ENCODE results near the gene HLA-DRB1. TPM values are rescaled to one million over a fixed set of nuclear protein-coding genes. Genes with fewer than 3 reads are reported as not detected.

The HLA-DRB1 gene
- total RNA-seq, 1 experiment from 2014 or later: 141 TPM

DNA sequence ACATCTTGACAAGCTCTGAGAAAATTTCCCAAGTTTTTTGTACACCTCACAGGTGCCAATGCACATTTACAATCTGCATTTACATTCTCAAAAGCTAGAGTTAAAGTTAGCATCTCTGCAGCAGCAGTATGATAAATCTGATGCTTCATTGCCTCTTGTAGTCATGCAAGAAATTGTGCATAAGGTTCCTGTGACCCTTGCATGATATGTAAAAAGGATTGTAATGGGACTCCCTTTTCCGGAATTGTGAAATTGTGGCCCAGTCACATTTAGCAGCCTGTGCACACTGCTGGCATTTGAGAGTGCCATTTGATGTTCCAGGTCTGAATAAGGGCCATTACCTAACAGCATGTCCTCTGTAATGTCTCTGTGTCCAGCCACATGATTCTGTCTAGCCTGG lies 24.1 kb downstream of the HLA-DRB1 start:
- intact Hi-C loops (cut with micrococcal nuclease; ENCODE audit: unreplicated experiment): no loop called here
- TF ChIP-seq, protein P1, sequence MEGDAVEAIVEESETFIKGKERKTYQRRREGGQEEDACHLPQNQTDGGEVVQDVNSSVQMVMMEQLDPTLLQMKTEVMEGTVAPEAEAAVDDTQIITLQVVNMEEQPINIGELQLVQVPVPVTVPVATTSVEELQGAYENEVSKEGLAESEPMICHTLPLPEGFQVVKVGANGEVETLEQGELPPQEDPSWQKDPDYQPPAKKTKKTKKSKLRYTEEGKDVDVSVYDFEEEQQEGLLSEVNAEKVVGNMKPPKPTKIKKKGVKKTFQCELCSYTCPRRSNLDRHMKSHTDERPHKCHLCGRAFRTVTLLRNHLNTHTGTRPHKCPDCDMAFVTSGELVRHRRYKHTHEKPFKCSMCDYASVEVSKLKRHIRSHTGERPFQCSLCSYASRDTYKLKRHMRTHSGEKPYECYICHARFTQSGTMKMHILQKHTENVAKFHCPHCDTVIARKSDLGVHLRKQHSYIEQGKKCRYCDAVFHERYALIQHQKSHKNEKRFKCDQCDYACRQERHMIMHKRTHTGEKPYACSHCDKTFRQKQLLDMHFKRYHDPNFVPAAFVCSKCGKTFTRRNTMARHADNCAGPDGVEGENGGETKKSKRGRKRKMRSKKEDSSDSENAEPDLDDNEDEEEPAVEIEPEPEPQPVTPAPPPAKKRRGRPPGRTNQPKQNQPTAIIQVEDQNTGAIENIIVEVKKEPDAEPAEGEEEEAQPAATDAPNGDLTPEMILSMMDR (IDR thresholded peaks at IDR 0.05; ENCODE audit: unreplicated experiment): no peak
- Mint-ChIP-seq H3K27me3 (ENCODE audit: unreplicated experiment) (peaks cover 11% of the 10 kb centered on the region), H3K4me3 (ENCODE audit: low read depth, unreplicated experiment) (no peak overlapping the region), H3K4me1 (ENCODE audit: low read depth, unreplicated experiment) (no peaks in the 10 kb centered on the region), H3K36me3 (ENCODE audit: insufficient read depth, unreplicated experiment) (no peaks in the 10 kb centered on the region), H3K9me3 (ENCODE audit: low read depth, unreplicated experiment) (no peaks in the 10 kb centered on the region), H3K27ac (ENCODE audit: unreplicated experiment) (no peak overlapping the region)
- DNase-seq: no peak
- BruUV-seq (replicated peaks): no TSS peak
- CTCF ChIA-PET: no interaction called here

- Mint-ChIP-seq H3K9me3 (ENCODE audit: low read depth, unreplicated experiment) (no peaks in the 10 kb centered on the region), H3K36me3 (ENCODE audit: insufficient read depth, unreplicated experiment) (peaks cover 6% of the 10 kb centered on the region), H3K4me3 (ENCODE audit: low read depth, unreplicated experiment) (no peak overlapping the region), H3K27me3 (ENCODE audit: unreplicated experiment) (peaks cover 14% of the 10 kb centered on the region), H3K4me1 (ENCODE audit: low read depth, unreplicated experiment) (peaks cover 8% of the 10 kb centered on the region), H3K27ac (ENCODE audit: unreplicated experiment) (no peak overlapping the region)
- BruUV-seq (replicated peaks): no TSS peak
- intact Hi-C loops (cut with micrococcal nuclease; ENCODE audit: unreplicated experiment): no loop called here
- DNase-seq: no peak
- TF ChIP-seq, protein P1 (IDR thresholded peaks at IDR 0.05; ENCODE audit: unreplicated experiment): no peak
- CTCF ChIA-PET: no interaction called here
Measured at GRCh38 chr6:32562940-32563339, 26.7 kb downstream of the HLA-DRB1 start.

DNA sequence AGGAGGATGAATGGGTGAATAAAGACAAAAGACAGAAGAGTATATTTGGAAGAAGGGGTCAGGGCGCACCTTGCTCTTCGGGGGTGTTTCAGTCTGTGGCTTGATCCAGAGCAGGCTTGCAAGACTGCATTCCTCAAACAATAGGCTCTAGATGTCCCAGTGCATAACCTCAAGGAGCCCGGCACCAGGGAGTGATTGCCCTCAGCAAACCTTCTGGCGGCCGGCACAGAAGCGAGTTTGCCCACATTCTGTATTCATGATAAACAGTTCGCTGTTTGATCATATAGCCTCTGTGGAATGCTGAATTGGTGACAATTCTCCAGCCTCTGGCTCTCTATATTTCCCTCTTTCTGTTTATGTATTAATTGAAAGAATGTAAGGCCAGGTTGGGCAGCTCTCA lies 29.9 kb downstream of the HLA-DRB1 start:
- CTCF ChIA-PET: interaction anchor here (1.6 to 2.0 kb wide), 2 partner anchors 25 to 37 kb away, joined by 8 to 18 read pairs; no protein-coding TSS in a partner anchor
- no TSS peak for BruUV-seq (replicated peaks)
- H3K4me1 Mint-ChIP-seq (ENCODE audit: low read depth, unreplicated experiment): peaks cover 8% of the 10 kb centered on the region

DNA sequence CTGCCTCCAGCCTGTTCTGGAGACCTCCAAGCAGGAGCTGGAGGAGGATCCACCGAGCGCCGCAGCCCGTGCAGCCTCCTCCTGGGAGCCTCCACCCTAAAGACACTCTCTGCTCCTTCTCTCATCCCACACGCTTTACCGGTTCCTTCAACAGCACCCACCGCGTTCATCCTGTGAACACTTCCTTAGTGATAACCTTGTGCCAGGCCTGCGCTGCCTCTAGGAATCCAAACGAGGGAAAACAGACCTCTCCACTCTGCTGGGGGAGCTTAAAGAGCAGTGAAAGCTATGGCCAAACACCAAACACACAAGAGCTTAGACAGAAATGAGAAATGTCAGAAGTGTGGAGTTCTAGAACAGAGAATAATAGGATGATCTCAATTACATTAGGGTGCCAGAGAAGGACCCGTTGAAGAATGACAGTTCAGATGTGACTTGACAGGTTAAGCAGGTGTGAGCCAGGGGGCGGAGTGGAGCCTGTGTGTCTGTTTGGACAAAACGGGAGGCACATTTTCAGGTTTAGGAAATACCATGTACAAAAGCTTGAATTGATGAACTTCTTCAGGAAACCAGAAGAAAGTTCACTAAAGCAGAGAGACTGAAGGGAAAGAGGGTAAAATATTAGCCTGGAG lies 31.1 kb downstream of the HLA-DRB1 start:
- CTCF ChIA-PET: interaction anchor here (1.6 to 2.0 kb wide), 2 partner anchors 26 to 36 kb away, joined by 8 to 18 read pairs; no protein-coding TSS in a partner anchor
- H3K27ac Mint-ChIP-seq (ENCODE audit: unreplicated experiment): no peak overlapping the region

More for the DNA sequence above, 29.9 kb downstream of the HLA-DRB1 start:
- Mint-ChIP-seq H3K27ac (ENCODE audit: unreplicated experiment) (no peak overlapping the region), H3K27me3 (ENCODE audit: unreplicated experiment) (peaks cover 24% of the 10 kb centered on the region), H3K4me3 (ENCODE audit: low read depth, unreplicated experiment) (no peak overlapping the region), H3K36me3 (ENCODE audit: insufficient read depth, unreplicated experiment) (peaks cover 12% of the 10 kb centered on the region), H3K9me3 (ENCODE audit: low read depth, unreplicated experiment) (no peaks in the 10 kb centered on the region)
- DNase-seq: no peak
- TF ChIP-seq, protein P1 (IDR thresholded peaks at IDR 0.05; ENCODE audit: unreplicated experiment): no peak
- intact Hi-C loops (cut with micrococcal nuclease; ENCODE audit: unreplicated experiment): no loop called here

More for the DNA sequence above, 31.1 kb downstream of the HLA-DRB1 start:
- H3K4me3 Mint-ChIP-seq (ENCODE audit: low read depth, unreplicated experiment): peak overlapping the region; percentile 59
- no peaks in the 10 kb centered on the region for H3K9me3 Mint-ChIP-seq (ENCODE audit: low read depth, unreplicated experiment)
- TF ChIP-seq, protein P1 (IDR thresholded peaks at IDR 0.05; ENCODE audit: unreplicated experiment): no peak
- intact Hi-C loops (cut with micrococcal nuclease; ENCODE audit: unreplicated experiment): no loop called here
- peaks cover 24% of the 10 kb centered on the region for H3K27me3 Mint-ChIP-seq (ENCODE audit: unreplicated experiment)
- peaks cover 12% of the 10 kb centered on the region for H3K36me3 Mint-ChIP-seq (ENCODE audit: insufficient read depth, unreplicated experiment)
- no peak for DNase-seq
- H3K4me1 Mint-ChIP-seq (ENCODE audit: low read depth, unreplicated experiment): peaks cover 8% of the 10 kb centered on the region
- TSS peak; percentile 72 for BruUV-seq (replicated peaks)
